HepG2 (cell line): ENCODE results near the gene PRDM10. TPM values are rescaled to one million over a fixed set of nuclear protein-coding genes. Genes with fewer than 3 reads are reported as not detected.

Source experiments
- ATF3 ChIP-seq: sonication (generic); formaldehyde crosslinking; IDR thresholded peaks from 2 replicates; pipeline ENCODE4 v1.4.0; 2020; ENCODE audit warnings: missing genetic modification reagents
- ATM ChIP-seq: fragments of 450-650 bp; IDR thresholded peaks from 2 replicates; pipeline ENCODE4 v1.7.1; 2017; ENCODE audit warnings: mild to moderate bottlenecking, borderline replicate concordance
- CBX2 ChIP-seq, 2 experiments: fragments of 200-600 bp in 1 of 2; sonication (generic); formaldehyde crosslinking in 1 of 2; IDR thresholded peaks; 2 replicates each; pipeline versions ENCODE4 v1.7.0 to v1.8.1; 2018 to 2022; ENCODE audit warnings: low read depth in 2 of 2, low read length in 1 of 2, mild to moderate bottlenecking in 1 of 2, missing genetic modification reagents in 1 of 2
- CSRNP1 ChIP-seq: sonication (generic); formaldehyde crosslinking; IDR thresholded peaks from 2 replicates; pipeline ENCODE4 v1.8.1; 2023; ENCODE audit warnings: mild to moderate bottlenecking, missing genetic modification reagents
- DR1 ChIP-seq: sonication (generic); formaldehyde crosslinking; IDR thresholded peaks from 2 replicates; pipeline ENCODE4 v1.8.0; 2021; ENCODE audit warnings: mild to moderate bottlenecking, missing genetic modification reagents, inconsistent platforms
- MLX ChIP-seq: IDR thresholded peaks from 2 replicates; pipeline ENCODE4 v1.6.1; 2016
- PITX1 ChIP-seq: sonication (generic); formaldehyde crosslinking; IDR thresholded peaks from 2 replicates; pipeline ENCODE4 v1.5.1; 2020; ENCODE audit warnings: mild to moderate bottlenecking, missing genetic modification reagents
- RNF2 ChIP-seq: fragments of 450-650 bp; conservative IDR thresholded peaks from 2 replicates; pipeline ENCODE4 v1.6.1; 2016; ENCODE audit warnings: low read depth
- SNAPC2 ChIP-seq: sonication (generic); formaldehyde crosslinking; IDR thresholded peaks from 2 replicates; pipeline ENCODE4 v1.8.1; 2022; ENCODE audit warnings: mild to moderate bottlenecking, missing genetic modification reagents
- SRSF9 ChIP-seq: fragments of 200-400 bp; formaldehyde crosslinking; IDR thresholded peaks from 2 replicates; pipeline ENCODE4 v1.6.1; 2018; ENCODE audit warnings: borderline replicate concordance, mild to moderate bottlenecking, low read depth, low read length; ENCODE audit not compliant: insufficient read depth, poor library complexity, severe bottlenecking
- ZBTB20 ChIP-seq: sonication (generic); formaldehyde crosslinking; IDR thresholded peaks from 2 replicates; pipeline ENCODE4 v1.8.1; 2023; ENCODE audit warnings: missing genetic modification reagents, low read depth, mild to moderate bottlenecking, borderline replicate concordance
- ZNF264 ChIP-seq: sonication (generic); formaldehyde crosslinking; IDR thresholded peaks from 2 replicates; pipeline ENCODE4 v1.4.0; 2020; ENCODE audit warnings: missing genetic modification reagents
- ZNF343 ChIP-seq: sonication (generic); formaldehyde crosslinking; IDR thresholded peaks from 2 replicates; pipeline ENCODE4 v1.4.0; 2020; ENCODE audit warnings: mild to moderate bottlenecking, missing genetic modification reagents
- ZNF558 ChIP-seq: sonication (generic); formaldehyde crosslinking; IDR thresholded peaks from 2 replicates; pipeline ENCODE4 v1.9.0; 2022; ENCODE audit warnings: mild to moderate bottlenecking, missing genetic modification reagents, borderline replicate concordance
- ZNF772 ChIP-seq: sonication (generic); formaldehyde crosslinking; IDR thresholded peaks from 2 replicates; pipeline ENCODE4 v1.5.0; 2020; ENCODE audit warnings: mild to moderate bottlenecking, missing genetic modification reagents
- polyA plus RNA-seq, 8 experiments: library from polyadenylated mRNA; depleted of rRNA in 3 of 8; stranded (reverse) in 7 of 8; unstranded in 1 of 8; fragments of >200 nt; fragmentation: Illumina TruSeq in 4 of 8; extraction: Trizol in 4 of 8; gene quantifications; 2 replicates each; pipeline versions ENCODE4 v1.2.1 to v1.2.3, GENCODE V29; 2011 to 2016; ENCODE audit warnings: low read depth in 4 of 8, missing spikeins in 1 of 8, mixed read lengths in 1 of 8; ENCODE audit not compliant: insufficient read depth in 1 of 8
- total RNA-seq, 5 experiments: library from RNA; depleted of rRNA; stranded (reverse); fragments of >200 nt; fragmentation: Illumina TruSeq; extraction: Trizol; gene quantifications; 2 replicates each; pipeline ENCODE4 v1.2.3, GENCODE V29; 2016; ENCODE audit warnings: low read depth in 1 of 5
- TF ChIP-seq, protein P1 (sequence below): sonication (generic); formaldehyde crosslinking; IDR thresholded peaks from 2 replicates; pipeline ENCODE4 v1.4.0; 2020; ENCODE audit warnings: missing genetic modification reagents
- TF ChIP-seq, protein P2 (sequence below): sonication (generic); formaldehyde crosslinking; IDR thresholded peaks from 2 replicates; pipeline ENCODE4 v1.4.0; 2020; ENCODE audit warnings: mild to moderate bottlenecking, missing genetic modification reagents

The PRDM10 gene
- total and polyA plus RNA-seq, 2 of the 13 experiments (the other 11 are each of a cell fraction or from before 2014, with no cell fraction given) = 5.7 to 5.8 TPM

DNA sequence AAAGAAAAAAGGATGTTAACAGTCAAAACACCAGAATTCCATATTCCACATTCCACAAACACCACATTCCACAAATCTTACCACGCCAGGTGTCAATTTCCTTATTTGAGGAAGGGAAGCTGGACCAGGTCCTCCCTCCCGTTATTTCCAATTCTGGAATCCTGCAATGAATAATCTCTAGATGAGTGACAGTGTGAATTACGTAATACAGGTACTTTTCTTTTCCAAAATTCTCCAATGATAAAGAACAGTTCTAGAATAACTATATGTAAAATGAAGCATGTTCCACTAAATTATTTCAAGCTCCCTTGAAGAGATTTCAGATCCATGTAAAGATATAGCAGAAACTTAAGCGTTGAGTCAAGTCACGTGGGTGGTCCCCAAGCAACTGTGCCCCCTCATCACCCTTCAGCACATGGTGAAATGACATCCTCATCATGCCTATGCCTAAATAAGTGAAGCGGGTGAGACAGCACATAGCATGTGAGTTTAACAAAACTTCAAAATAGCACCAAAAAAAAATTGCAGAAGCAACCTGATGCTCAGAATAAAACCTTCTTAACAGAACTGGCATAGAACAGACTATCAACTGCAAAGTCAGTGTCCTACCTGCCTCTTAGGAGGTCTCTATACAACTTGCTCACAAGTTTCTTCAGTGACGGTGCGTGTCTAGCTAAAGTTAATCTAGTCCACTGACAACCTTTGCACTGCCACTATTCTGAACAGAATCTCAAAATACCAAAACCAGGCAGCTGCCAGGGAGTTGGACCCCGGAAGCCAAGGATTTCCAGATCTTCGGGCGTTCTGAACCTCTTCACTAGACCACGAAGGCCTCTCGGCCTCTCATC, 108.1 kb downstream of the PRDM10 start (continued):
- TF ChIP-seq ZNF772 (CRISPR knock-in tag) (no peak), ZNF264 (CRISPR knock-in tag) (no peak), ATM (no peak), CSRNP1 (CRISPR knock-in tag) (0 out of 2 replicates have a peak, but pooled peaks have one; percentile 47), ZNF343 (0 out of 2 replicates have a peak, but pooled peaks have one; percentile 1), ZBTB20 (CRISPR knock-in tag) (peak; percentile 17; the same call in 1 of the 2 replicates), MLX (CRISPR knock-in tag) (no peak), ZNF558 (CRISPR knock-in tag) (no peak), SRSF9 (no peak), SNAPC2 (0 out of 2 replicates have a peak, but pooled peaks have one; percentile 56), CBX2 (IDR thresholded peaks at IDR 0.05; ENCODE audit: low read depth, low read length) (no peak), CBX2 (CRISPR knock-in tag; IDR thresholded peaks at IDR 0.05; ENCODE audit: low read depth) (no peak), PITX1 (CRISPR knock-in tag) (0 out of 2 replicates have a peak, but pooled peaks have one; percentile 10), DR1 (CRISPR knock-in tag) (no peak), RNF2 (no peak), ATF3 (CRISPR knock-in tag) (no peak)
- TF ChIP-seq, protein P1, sequence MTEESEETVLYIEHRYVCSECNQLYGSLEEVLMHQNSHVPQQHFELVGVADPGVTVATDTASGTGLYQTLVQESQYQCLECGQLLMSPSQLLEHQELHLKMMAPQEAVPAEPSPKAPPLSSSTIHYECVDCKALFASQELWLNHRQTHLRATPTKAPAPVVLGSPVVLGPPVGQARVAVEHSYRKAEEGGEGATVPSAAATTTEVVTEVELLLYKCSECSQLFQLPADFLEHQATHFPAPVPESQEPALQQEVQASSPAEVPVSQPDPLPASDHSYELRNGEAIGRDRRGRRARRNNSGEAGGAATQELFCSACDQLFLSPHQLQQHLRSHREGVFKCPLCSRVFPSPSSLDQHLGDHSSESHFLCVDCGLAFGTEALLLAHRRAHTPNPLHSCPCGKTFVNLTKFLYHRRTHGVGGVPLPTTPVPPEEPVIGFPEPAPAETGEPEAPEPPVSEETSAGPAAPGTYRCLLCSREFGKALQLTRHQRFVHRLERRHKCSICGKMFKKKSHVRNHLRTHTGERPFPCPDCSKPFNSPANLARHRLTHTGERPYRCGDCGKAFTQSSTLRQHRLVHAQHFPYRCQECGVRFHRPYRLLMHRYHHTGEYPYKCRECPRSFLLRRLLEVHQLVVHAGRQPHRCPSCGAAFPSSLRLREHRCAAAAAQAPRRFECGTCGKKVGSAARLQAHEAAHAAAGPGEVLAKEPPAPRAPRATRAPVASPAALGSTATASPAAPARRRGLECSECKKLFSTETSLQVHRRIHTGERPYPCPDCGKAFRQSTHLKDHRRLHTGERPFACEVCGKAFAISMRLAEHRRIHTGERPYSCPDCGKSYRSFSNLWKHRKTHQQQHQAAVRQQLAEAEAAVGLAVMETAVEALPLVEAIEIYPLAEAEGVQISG = no peak
- TF ChIP-seq, protein P2, sequence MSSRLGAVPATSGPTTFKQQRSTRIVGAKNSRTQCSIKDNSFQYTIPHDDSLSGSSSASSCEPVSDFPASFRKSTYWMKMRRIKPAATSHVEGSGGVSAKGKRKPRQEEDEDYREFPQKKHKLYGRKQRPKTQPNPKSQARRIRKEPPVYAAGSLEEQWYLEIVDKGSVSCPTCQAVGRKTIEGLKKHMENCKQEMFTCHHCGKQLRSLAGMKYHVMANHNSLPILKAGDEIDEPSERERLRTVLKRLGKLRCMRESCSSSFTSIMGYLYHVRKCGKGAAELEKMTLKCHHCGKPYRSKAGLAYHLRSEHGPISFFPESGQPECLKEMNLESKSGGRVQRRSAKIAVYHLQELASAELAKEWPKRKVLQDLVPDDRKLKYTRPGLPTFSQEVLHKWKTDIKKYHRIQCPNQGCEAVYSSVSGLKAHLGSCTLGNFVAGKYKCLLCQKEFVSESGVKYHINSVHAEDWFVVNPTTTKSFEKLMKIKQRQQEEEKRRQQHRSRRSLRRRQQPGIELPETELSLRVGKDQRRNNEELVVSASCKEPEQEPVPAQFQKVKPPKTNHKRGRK = no peak
